ENCODE measurements around the gene MAPKAP1. TPM values are rescaled to one million over a fixed set of nuclear protein-coding genes. Genes with fewer than 3 reads are reported as not detected.

The MAPKAP1 gene
- polyA plus RNA-seq, 3 donors = 78.0 to 85.6 (median 81.3) TPM

DNA sequence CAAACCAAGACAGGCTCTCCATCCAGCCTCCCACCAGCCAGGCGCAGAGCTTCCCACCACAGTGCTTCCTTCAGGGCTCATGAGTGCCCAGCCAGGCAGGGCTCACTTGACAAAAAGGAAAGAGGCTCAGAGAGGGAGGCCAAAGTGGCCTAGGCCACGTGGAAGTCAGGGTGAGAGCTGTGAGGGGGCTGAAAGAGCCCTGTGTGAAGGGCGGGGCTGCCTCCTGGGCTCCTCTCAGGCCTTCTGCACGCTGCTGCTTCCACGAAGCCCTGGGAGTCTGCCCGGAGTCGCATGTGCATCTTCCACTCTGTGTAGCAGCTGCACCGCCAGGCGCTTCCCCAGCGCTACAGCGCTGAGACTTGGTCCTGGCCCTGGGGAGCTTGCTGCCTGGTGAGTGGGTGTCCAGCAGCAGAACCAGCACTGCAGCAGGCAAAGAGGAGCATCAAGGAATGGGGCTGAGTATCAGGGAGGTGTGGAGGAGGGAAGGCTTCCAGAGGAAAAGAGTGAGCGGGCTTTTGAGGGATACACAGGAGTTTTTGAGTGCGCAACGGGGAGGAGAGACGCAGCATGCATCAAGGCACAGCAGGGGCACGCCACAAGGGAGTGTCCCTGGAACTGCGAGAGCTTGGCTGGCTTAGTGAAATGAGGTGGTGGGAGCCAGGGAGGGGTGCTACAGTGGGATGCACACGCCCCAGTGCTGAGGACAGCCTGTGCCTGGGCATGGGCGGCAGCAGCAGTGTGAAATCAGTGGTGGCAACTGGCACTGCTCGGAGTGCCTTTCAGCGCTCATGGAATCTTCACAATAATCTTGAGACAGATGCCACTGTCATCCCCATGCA, 267.4 kb downstream of the MAPKAP1 start:
- DNase-seq (ENCODE audit: low read depth in 3 of 3, low spot score in 2 of 3) = no peak

DNA sequence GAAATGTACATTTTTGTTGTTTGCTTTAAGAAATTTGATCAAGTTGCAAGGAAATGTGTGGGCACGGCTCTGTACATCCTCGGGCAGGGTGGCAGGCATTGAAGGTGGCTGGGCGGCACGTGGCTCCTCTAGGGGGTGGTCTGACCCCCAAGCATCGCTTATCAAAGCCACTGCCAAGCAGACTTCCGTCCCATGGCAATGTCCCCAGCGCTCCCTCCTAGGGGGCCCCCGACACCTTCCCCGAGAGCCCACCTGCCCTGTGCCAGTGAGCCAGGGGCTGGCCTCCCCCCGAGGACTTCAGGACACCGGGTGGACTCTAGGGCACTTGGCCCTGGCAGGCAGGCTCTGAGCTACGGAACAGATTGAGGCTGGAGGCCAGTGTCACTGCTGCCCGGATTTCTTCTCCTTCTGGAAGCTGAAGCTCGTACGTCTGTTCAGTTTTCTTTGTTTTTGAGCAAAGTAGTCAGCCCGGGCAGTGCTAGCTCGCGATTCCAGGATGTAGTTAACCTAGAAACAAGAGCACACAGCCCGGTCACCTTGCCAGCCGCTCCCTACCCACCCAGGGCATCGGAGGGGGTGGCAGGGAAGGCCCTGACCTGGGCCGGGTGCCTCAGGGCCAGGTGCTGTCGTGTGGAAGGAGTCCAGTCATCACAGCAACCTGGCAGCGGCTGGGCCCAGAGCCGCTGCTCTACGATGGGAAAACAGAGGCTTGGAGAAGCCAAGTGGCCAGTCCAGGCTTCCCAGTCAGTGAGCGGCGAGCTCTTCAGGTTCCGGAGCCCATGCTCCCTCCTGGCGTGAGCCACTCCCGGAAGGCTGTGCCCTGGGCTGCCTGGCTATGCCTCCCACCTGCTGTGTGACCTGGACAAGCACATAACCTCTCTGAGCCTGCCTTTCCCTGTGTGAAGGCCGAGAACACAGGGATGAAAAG, 268.2 kb downstream of the MAPKAP1 start:
- DNase-seq (ENCODE audit: low read depth in 3 of 3, low spot score in 2 of 3) = no peak

DNA sequence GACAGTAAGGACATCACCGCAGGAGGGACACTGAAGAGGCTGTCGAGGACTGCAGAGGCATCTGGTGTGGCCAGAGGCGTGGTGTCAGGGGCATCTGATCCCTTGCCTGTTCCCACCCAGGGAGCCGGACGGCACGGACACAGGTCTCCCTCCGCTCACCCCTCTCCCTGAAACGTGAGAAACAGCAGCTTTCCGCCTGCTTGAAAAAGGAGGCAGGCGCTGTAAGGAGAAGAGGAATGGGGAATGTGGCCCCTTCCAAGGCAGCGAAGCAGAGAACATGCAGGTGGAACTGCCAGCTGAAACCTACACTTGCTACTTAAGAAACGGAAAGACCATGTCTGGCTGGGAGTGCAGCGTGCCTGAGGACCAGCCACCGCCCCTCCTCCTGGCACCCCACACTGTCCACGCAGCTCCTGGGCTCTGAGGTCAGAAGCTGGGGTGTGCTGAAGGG, 269.2 kb downstream of the MAPKAP1 start:
- peak in 1 of 3 donors; percentile 33 for DNase-seq (ENCODE audit: low read depth in 3 of 3, low spot score in 2 of 3)

DNA sequence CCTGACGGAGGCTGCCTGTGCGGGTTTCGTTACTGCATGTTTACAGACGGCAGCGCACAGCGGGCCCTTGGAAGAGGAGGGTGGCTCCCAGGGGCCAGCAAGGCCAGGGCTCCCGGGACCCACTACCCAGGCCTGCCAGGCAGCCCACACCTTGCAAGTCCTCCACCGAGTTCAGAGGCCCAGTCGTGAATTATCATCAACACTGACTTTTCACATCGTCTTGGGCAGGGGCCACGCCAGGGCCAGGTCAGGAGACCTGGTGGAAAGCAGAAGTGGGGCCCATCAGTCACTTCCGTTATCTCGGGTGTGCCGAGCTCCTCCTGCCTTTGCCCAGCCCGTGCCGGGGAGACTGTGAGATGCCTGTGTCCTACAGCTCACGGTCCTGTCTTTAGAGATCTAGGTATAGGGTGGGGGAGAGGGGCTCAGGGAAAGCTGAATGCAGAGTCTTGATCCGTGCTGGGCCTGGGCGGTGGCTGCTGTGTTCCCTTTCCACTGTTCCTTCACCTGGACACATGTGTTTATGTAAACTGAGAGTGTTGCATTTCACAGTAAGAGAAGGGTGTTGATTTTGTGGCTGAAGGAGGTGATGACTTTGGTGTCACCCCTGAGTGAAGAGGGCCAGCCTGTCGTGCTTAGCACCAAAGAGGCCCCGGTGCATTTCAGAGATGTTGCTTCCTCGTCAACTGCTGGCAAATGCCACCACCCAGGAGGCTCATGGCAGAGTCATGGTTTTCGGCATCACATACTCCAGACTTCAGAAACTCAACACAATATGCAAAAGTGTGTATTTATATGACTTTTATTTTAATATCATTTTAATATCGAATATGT, 270.2 kb downstream of the MAPKAP1 start:
- DNase-seq (ENCODE audit: low read depth in 3 of 3, low spot score in 2 of 3) = no peak

DNA sequence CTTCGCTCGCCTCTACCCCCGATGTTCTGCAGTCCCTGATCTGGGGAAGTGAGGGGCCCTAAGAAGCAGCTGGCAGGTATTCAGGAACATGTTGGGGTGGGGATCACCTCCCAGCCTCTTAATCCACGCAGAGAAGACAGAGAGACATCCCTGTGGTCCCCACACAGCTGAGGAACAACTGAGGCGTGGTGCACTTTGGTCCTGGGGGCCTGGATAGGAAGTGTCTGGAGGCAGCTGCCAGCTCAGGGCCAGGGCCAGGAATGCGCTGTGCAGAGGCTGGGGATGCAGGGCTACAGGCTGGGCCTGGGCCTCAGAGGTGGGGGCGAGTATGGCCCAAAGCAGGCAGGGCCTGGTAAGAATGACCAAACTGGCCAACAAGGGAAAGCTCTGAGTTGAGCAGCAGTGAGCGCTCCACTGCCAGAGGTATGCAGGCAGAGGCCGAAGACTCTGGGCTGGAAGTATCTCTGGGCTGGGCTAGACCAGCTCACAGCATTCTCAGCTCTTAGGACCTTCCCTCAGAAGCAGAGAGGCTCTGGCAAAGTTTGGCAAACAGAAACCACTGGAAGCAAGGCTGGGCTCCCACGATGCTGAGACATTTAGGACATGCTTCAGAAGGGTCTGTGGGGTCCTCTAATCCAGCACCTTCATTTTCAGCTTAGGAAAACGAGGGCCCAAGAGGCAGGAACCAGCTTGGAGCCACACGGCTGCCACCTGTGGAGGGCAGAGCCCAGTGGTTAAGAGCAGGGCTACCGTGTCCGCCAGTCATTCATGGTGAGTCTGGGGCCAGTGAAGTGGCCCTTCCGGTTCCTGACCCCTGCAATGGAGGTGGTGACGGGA, 271.0 kb downstream of the MAPKAP1 start:
- DNase-seq (ENCODE audit: low read depth in 3 of 3, low spot score in 2 of 3) = no peak

DNA sequence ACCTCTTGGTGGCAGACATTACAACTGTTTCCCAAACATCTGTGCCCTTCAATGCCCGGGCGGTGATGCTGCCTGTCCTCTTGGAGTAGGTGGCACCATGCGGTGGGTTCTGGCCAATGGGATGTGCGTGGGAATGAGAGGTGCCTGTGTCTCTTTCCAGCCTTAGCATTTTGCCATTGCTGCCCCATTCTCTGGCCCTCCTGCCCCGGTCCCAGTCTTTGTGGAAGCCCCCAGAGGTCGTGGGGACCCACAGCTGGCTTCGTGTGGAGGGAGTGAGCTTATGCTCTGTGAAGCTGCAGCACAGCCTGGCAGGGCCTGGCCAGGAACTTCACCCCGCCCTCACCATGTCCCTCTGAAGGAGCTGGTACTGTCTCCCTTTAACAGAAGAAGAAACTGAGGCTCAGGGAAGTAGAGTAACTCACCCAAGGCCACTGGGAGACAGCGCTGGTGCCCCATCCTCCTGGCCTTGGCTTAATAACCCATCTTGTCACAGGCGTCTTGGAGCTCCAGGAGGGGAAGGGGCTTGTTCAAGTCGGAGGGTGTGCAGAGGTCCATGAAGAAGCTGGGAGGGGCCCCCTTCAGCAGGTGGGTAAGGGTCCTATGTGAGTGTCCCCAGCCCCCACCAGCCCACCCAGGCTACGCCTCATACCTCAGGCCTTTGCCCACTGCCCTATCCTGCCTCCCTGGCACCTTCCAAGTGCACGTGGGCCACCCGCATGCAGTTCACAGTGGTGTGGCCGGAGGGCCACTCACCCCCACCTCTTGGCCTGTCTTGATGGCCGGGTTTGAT, 271.8 kb downstream of the MAPKAP1 start:
- DNase-seq (ENCODE audit: low read depth in 3 of 3, low spot score in 2 of 3) = no peak

DNA sequence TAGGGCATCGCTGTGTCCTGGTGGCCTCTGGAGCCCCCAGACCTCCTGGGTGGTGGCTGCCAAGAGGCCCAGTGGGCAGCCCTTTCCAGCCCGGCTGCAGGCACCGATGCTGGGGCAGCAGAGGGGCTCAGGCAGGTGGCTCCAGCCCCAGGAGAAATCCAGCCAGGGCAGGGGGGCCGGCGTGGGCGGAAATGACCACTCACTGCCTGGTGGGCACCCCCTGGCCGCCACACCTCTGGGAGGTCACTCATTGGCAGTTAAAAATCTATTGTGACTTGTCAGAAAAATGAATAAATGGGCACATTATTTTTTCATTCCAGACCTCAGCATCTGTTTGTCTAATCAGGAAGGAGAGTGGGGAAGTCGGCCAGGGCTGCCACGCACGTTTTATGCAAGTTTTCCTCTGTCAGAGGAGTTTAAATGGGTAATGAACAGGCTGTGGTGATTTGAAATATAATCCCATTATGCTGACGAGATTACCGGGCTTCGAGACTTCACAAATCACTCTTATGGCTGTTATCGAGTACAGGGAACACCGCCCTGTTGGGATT, 273.5 kb downstream of the MAPKAP1 start:
- DNase-seq (ENCODE audit: low read depth in 3 of 3, low spot score in 2 of 3) = no peak

DNA sequence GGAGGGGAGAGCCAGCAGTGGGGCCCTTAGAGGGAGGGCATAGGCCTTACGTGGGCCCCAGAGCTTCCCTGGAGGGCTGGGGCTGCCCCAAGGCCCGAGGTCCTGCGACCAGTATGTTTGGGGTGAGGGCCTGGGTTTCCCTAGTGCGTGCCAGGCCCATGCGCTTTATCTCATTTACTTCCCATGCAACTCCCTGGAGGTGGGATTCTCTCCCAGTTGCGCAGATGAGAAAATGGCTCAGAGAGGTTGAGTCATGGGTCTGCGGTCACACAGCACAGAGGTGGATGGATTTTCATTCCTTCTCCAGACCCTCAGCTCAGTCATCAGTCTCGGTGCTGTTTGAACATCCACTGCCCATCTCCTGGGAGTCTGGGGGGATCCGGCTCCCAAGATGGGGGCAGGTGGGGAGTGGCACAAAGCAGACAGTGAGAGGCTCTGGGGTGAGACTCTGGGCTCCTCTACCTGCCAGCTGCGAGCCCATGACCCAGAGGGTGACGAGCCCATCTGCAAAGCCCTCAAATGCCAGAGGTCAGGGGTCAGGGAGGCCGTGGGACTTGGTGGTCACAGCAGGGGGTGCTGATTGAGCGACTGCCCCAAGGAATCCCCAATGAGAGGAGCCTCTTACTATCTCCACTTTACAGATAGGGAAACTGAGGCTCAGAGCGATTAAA, 274.2 kb downstream of the MAPKAP1 start:
- no peak for DNase-seq (ENCODE audit: low read depth in 3 of 3, low spot score in 2 of 3)

DNA sequence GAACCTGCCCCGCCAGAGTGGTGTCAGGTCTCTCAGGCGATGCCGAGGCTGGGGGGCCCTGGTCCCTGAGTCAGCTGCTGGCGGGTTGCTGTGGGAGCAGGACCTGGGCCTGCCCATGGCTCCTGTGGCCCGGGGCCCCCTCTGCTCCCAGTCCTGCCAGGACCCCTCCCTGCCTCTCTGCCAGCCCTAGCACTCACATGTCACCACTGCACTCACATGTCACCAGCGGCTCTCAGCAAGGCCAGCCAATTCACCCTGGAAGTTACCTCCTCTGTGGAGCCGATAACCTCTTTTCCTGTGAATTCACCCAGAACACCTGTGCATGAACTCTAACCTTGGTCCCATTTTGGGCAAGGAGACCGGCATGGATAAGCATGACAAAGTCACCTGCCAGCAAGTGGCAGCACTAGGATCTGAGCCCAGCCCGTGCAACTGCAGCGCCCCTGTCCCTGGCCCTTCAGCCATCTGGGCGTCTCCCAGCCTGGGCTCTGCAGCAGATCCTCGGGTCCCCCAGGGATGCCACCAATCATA, 275.2 kb downstream of the MAPKAP1 start:
- no peak for DNase-seq (ENCODE audit: low read depth in 3 of 3, low spot score in 2 of 3)

DNA sequence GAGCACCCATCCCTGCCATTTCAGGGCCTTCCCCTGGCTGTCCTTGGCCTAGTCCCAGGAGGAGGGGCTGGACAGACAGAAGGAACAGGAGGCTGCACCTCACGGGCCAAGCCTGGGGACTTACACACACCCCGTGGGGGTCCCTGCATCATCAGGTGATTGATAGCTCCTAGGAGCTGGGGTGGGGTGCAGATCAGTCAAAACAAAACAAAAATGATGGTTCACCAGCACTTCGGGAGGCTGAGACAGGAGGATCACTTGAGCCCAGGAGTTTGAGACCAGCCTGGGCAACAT, 276.0 kb downstream of the MAPKAP1 start:
- no peak for DNase-seq (ENCODE audit: low read depth in 3 of 3, low spot score in 2 of 3)

DNA sequence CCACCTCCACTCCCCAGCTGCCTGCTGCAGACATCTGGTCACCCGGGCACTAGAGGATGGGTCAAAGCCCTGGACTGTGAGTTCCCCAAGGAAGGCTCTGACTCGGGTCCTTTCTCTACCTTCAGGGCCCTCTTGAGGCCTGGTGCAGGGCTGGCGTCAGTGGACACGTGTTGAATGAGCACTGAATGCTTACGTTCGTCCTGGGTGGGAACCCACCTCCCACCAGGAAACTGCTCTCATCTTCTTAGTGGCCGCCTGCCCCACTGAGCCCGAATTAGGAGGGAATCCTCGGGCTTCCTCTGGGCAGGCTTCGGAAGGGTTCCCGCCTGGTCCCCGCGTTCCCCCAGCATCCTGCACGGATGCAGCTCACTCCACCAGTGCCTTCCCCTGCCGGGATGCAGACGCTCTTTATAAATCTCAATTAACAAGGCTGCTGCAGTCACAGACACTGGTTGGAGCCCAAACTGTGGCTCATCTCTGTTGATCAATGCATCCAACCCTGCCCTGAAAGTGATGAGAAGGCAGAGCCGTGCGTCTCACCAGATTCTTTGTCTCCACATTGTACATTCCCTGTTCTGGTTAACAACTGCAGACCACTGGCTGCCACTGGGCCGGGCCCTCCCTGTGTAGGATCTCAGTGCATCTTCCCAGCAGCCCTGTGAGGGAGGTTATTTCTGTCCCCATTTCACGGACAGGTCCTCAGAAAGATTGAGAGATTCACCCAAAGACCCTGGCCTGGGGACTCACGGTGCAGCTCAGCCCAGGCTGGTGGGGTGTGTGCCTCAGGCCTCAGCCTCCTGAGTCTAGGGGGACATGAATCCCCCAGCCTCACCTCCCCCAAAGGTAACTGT, 276.6 kb downstream of the MAPKAP1 start:
- no peak for DNase-seq (ENCODE audit: low read depth in 3 of 3, low spot score in 2 of 3)

DNA sequence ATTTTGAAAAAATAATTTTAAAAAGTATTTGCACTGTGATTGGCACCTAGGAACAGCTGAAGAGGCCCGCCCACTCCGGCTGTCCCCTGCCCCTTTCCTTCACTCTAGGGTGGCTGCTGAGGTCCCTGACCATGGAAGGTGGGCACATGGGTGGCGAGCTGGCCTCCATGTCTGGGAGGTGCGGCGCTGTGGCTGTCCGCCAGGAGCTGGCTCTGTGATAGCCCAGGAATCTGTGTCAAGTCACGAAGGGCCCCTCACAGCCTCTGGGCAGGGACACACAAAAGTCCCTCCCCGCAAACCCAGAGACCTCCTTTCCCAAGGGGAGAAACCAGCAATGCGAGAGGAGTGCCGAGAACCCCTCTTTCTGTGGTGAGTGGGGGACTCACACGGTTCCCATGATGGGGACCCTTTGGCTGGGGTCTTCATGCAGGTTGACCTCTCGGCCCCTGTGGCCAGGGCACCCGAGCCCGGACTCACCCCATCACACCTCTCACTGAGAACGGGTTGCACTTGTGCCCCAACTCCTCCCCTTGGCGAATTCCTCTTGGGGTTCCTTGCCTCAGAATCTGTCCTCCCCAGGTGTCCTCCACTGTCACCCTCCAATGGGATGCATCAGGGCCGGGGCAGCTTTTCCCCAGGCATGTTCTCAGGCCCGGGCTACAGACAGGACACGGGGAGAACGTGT, 277.4 kb downstream of the MAPKAP1 start:
- no peak for DNase-seq (ENCODE audit: low read depth in 3 of 3, low spot score in 2 of 3)

DNA sequence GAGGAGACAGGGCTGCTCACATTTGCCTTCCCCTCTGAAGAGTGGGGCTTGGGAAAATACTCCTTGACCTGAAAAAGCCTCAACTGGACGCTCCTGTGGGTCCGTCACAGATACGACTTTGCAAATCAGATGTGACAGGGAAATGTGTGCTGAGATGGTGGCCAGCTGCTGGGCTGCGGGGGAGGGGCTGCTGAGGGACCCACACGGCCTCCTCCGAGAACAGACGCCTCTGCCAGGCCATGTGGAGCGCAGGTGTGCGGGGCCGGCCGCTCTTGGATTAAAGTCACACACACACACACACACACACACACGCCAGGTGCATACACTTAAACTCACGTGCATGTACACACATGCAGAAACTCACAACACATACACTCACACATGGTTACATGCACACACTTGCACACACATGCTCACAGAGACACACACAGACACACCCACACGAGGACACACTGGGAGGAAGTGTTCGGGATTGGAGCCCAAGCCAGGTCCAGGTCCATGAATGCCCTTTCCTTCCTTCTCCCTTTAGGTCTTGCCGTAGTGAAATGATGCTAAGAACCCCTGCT, 278.0 kb downstream of the MAPKAP1 start:
- no peak for DNase-seq (ENCODE audit: low read depth in 3 of 3, low spot score in 2 of 3)

DNA sequence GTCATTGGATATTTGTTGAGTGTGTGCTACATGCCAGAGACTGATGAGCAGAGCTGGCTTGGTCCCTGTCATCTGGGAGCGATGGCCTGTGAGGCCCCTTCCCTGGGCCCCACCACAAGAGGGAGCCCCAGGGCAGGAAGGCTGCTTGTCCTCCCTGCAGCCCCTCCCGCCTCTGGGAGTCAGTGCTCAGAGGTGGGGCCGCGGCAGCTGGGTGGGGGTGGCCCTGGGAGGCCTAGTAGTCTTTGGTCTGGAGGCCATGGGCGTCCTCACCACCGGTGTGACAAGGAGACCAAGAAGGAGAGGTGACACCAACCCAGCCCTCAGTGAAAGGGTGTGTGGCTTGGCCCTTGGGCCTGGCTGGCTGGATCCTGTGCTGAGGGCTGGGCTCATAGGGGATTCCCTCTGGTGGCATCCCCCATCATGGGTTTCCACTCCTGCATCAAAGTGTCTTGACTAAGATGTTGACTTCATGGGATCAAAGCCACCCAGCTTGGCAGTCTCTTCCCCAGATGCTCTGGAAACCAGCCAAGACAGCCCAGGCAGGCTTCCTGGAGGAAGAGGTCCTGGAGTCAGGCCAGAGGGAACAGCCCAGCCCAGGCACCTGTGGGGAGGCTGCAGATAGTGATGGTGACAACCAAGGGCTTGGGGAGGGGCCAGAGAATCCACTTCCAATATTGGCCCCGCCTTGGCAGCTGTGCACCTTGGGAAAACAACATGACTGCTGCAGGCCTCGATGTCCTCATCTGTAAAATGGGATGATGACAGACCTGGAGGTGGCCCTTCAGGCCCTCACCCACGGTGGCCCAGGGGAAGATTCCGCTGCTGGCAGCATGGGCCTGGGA, 278.7 kb downstream of the MAPKAP1 start:
- no peak for DNase-seq (ENCODE audit: low read depth in 3 of 3, low spot score in 2 of 3)

DNA sequence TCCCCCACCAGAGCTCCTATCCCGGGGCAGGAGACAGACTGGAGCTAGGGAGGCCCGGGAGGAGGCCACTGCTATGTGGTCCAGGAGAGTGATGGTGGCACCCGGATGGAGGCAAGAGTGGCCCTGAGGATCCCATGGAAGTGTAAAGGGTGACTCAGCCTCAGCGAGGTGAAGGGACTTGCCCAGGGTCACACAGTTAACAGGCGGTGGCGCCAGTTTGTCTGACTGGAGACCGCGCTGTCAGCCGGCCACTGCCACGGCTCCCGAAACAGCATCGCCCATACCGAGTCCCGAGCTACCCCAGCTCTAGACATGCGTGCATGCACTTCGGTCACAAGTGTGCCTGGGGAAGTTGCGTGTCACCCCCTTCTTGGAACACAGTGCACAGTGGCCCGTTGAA, 279.5 kb downstream of the MAPKAP1 start:
- DNase-seq (ENCODE audit: low read depth in 3 of 3, low spot score in 2 of 3) = no peak
